Left kidney (tissue), 2 donors: ENCODE results near the gene STAC3. TPM values are rescaled to one million over a fixed set of nuclear protein-coding genes. Genes with fewer than 3 reads are reported as not detected.

Experiments
- DNase-seq: peaks from one replicate; pipeline ENCODE4 v3.0.0-alpha.2; 2013
- polyA plus RNA-seq: library from polyadenylated mRNA; unstranded; fragments of 120-200 nt; gene quantifications from one replicate; pipeline ENCODE4 v1.2.1, GENCODE V29; 2013; ENCODE audit not compliant: insufficient read length

STAC3 gene
- polyA plus RNA-seq, 1 donor: 9.2 TPM

DNA sequence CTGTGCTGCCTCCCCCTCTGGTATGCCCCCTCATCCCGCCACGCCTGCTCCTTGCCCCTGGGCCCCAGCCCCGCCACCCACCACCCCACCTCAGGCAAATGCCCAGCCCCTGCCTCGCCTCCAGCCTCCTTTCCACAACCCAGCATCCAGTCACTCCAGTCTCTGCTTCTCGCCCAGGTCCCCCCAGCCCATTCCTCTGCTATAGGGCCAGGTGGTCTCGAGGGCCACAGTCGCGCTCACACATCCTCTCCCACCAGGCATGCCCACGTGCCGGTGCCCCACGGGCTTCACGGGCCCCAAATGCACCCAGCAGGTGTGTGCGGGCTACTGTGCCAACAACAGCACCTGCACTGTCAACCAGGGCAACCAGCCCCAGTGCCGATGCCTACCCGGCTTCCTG lies 40.5 kb downstream of the STAC3 start:
- no peak for DNase-seq

DNA sequence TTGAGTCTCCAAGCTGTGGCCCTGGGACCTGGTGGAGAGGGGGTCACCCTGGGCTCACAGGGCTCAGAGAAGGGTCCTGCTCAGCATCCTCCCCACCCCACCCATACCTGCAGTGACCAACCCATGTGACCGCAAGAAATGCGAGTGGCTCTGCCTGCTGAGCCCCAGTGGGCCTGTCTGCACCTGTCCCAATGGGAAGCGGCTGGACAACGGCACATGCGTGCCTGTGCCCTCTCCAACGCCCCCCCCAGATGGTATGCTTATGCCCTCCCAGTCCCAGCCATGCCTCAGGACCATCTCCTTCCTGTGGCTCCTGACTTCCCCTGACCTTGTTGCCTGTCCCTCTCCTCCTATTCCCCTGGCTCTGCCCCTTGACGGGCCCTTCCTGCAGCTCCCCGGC lies 41.1 kb downstream of the STAC3 start:
- no peak for DNase-seq

DNA sequence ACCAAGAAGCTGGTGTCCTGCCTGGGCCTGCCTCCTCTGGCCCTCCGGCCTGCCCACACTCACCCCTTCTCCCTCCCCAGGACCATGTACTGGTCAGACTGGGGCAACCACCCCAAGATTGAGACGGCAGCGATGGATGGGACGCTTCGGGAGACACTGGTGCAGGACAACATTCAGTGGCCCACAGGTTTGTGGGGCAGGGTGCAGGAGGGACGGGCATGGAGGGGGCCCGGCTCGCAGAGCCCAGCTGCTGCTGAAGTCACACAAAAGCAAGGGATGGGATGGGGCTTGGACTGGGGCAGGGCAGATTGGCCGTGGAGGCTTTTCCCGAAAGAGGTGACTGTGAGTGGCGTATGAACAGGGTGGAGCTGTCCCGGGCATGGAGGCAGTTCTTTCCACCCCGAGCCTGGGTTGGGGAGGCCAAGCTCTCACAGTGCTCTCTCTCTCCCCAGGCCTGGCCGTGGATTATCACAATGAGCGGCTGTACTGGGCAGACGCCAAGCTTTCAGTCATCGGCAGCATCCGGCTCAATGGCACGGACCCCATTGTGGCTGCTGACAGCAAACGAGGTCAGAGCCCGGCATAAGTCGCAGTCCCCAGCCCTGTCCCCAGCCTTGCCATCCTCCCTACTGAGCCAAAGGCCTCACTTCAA lies 42.2 kb downstream of the STAC3 start:
- DNase-seq: no peak

DNA sequence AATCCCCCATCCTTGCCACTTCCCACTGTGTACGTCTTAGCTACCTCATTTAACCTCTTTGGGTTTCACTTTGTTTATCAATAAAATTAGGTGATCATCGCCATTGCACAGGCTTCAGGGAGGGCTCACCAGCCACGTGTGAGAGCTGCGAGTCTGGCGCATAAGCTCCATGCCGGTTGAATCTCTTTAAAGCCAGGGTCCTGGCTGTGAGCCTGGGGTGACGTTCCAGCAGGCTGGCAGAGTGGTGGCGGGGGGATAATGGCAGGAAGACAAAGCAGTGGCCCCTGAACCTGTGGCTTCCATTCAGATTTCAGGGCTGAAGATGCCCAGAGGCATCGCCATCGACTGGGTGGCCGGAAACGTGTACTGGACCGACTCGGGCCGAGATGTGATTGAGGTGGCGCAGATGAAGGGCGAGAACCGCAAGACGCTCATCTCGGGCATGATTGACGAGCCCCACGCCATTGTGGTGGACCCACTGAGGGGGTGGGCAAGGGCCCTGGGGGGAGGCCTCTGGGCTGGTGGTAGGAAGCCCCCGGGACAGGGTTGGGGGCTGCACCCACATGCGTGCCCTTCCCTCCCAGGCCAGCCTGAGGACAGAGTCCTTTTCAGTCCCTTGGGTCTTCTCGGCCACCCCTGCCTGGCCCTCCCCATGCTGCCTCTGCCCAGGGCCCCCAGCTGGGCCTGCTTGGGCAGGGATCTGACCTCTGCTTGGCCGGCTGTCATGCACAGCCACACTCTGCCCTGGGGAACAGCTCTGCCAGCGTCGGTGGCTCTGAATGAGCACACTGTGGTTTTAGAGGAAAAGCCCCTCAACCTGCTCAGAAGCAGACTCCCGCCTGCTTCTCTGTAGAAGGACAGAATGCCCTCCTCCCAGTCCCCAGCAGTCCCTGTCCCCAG lies 43.0 kb downstream of the STAC3 start:
- DNase-seq: no peak

DNA sequence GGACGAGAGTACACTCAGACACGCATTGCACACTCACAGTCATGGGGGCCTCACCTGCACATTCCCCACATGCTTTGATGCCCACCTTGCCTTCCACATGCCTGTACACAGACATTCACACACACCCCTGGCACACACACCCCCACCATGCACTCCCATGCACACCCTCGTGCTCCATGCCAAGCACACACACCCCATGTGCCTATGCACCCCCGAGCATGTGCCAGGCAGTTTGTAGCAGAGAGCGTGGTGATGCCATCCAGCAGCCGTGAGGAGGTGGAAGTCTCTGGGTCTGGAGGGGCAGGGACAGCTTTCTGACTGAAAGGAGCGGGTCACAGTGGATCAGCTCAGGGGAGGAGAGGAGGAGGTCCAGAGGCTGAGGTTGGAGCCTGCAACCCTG lies 45.1 kb downstream of the STAC3 start:
- DNase-seq: no peak

DNA sequence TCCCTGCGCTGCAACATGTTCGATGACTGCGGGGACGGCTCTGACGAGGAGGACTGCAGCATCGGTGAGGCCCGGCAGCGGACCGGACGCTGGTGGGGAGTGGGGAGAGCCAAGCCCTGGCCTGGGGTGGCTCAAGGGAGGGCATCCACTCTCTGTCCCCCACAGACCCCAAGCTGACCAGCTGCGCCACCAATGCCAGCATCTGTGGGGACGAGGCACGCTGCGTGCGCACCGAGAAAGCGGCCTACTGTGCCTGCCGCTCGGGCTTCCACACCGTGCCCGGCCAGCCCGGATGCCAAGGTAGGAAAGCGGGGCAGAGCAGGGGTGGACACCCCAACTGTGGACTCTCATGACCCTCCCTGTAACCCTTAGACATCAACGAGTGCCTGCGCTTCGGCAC lies 45.8 kb downstream of the STAC3 start:
- DNase-seq: no peak

DNA sequence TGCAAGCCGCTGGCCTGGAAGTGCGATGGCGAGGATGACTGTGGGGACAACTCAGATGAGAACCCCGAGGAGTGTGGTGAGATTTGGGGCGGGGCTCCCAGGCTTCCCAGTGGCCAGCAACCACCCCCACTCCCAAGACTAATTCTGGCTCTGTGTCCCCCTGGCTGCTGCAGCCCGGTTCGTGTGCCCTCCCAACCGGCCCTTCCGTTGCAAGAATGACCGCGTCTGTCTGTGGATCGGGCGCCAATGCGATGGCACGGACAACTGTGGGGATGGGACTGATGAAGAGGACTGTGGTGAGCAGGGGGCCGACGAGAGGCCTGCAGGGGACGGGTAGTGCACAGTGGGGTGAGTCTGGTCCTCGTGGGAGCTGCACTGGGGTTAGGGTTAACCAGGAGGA lies 46.5 kb downstream of the STAC3 start:
- no peak for DNase-seq

DNA sequence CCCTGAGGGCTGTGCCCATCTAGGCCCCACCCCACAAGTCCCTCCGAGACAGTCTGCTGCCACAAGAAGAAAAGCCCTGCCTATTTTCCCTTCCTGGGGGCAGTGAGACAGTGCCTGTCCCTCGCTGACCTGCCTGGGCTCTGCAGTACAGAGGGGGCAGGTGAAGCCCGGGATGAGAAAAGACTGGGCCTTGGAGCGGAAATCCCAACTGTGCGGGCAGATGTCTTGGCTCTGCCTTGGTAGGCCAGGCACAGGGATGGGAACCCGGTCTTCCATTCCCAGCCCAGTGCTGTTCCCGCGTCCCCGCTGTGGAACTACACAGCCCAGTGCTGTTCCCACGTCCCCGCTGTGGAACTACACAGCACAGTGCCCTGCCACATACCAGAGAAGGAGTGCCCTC lies 47.2 kb downstream of the STAC3 start:
- no peak for DNase-seq

DNA sequence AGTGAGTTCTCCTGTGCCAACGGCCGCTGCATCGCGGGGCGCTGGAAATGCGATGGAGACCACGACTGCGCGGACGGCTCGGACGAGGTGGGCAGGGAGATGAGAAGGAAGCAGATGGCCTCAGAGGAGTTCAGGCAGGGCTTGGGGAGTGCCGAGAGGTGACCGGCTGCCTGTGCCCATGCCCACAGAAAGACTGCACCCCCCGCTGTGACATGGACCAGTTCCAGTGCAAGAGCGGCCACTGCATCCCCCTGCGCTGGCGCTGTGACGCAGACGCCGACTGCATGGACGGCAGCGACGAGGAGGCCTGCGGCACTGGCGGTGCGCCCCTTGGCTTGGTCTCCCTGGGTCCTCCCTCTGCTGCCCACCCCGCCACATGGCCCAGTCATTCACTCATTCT lies 47.8 kb downstream of the STAC3 start:
- no peak for DNase-seq

DNA sequence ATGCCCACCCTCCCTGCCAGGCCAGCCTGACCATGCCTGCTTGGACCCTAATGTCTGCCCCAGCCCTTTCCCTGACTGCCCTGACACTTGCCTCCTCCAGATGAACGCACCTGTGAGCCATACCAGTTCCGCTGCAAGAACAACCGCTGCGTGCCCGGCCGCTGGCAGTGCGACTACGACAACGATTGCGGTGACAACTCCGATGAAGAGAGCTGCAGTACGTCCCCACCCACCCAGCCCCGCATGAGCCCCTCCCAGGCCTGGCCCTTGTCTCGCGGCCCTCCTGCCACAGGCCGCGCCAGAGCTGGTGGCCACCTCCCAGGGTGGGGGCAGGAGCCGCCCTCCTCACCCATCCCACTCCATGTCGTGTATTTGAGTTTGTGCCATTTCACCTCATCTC lies 48.7 kb downstream of the STAC3 start:
- DNase-seq: no peak

DNA sequence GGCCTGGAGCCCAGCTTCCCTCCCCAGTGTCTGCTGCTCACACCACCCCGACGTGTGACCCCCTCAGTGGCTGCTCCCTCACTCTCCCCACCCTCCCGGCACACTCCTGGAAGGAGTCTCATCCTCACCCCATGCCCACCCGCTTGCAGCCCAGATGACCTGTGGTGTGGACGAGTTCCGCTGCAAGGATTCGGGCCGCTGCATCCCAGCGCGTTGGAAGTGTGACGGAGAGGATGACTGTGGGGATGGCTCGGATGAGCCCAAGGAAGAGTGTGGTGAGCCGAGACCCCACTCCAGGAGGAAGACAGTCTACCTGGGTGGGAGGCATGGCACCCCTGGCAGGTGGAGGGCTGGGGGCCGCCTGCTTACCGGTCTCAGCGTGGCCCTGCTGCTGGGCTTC lies 49.4 kb downstream of the STAC3 start:
- DNase-seq: no peak

DNA sequence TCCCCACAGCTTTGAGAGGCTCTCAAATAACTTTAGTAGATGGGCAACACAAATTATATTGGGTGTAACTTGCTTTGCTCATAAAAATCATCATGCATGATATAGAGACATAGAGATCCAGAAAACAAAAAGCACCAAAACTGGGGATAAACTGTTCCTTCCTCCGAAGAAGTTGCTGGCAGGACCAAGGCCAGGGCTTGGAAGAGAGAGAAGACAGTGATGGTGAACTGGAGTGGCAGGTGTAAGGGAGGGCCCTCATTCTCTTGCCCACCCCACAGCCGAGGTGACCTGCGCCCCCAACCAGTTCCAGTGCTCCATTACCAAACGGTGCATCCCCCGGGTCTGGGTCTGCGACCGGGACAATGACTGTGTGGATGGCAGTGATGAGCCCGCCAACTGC lies 49.8 kb downstream of the STAC3 start:
- DNase-seq: no peak

DNA sequence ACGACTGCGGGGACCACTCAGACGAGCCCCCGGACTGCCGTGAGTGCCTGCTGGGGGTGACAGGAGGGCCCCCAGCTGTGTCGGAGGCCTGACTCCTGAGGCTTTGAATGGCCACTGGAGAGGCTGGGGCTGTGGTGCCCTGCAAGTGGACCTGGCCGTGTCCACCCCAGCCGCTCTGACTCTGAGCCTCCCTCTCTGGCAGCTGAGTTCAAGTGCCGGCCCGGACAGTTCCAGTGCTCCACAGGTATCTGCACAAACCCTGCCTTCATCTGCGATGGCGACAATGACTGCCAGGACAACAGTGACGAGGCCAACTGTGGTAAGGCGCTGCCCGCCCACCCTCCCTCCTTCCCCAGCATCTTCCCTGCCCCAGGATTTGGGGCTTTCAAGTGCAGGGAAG lies 50.5 kb downstream of the STAC3 start:
- DNase-seq: no peak

DNA sequence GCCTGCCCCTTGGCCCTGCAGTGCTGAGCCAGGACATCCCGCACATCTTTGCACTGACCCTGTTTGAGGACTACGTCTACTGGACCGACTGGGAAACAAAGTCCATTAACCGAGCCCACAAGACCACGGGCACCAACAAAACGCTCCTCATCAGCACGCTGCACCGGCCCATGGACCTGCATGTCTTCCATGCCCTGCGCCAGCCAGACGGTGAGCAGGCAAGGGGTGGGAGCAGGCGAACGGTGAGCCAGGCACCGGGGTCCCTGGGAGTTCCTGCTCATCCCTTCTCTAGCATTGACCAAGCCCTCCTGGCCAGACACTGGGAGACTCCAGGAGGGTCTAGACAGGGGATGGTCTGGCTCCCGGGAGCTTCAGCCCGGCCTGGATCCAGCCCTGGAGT lies 51.8 kb downstream of the STAC3 start:
- DNase-seq: no peak

DNA sequence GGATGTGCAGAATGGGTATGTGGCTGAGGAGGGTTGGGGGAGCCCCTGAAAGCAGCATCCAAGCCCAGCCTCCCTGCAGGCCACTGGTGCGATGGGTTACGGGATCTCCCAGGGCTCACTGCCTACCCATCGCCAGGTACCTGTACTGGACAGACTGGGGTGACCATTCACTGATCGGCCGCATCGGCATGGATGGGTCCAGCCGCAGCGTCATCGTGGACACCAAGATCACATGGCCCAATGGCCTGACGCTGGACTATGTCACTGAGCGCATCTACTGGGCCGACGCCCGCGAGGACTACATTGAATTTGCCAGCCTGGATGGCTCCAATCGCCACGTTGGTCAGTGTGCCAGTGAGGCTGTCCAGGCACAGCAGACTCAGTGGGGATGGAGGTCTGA lies 52.7 kb downstream of the STAC3 start:
- DNase-seq: no peak

DNA sequence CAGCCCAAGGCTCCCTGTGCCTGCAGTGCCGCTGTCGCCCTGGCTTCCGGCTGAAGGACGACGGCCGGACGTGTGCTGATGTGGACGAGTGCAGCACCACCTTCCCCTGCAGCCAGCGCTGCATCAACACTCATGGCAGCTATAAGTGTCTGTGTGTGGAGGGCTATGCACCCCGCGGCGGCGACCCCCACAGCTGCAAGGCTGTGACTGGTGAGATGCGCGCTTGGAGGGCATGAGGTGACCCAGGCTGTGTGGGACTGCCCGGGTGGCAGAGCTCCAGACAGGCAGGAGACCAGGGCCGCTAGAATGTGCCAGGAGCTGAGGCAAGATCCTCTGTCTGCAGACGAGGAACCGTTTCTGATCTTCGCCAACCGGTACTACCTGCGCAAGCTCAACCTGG lies 54.0 kb downstream of the STAC3 start:
- no peak for DNase-seq

DNA sequence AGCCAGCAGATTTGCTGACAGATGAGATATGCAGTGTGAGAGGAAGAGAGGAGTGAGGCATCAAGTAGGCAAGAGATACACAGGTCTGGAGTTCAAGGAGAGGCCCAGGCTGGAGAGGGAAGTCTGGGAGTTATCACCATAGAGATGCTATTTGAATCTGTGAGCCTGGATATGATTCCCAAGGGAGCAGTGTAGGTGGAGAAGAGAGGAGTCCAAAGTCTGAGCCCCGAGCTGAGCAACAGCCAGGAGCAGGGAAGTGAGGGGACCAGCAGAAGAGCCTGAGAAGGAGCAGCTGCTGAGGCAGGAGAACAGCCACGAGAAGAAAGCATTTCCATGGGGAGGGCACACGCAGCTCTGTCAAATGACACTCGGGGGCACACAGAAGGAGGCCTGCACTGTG lies 54.5 kb downstream of the STAC3 start:
- no peak for DNase-seq

DNA sequence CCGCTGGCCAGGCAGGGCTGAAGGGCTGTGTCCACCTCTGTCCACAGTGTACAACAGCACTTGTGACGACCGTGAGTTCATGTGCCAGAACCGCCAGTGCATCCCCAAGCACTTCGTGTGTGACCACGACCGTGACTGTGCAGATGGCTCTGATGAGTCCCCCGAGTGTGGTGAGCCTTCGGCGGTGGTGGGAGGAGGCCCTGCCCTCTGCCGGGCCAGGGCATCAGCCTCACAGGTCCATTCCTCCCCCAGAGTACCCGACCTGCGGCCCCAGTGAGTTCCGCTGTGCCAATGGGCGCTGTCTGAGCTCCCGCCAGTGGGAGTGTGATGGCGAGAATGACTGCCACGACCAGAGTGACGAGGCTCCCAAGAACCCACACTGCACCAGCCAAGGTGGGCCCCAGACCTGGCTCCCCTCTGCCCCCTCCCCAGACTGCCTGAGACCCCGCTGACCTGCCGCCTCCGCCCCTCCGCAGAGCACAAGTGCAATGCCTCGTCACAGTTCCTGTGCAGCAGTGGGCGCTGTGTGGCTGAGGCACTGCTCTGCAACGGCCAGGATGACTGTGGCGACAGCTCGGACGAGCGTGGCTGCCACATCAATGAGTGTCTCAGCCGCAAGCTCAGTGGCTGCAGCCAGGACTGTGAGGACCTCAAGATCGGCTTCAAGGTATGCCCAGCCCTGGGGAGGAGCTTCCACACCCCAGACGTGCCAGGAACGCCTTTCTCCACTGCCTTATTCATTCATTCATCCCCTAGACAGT lies 55.2 kb downstream of the STAC3 start:
- no peak for DNase-seq

DNA sequence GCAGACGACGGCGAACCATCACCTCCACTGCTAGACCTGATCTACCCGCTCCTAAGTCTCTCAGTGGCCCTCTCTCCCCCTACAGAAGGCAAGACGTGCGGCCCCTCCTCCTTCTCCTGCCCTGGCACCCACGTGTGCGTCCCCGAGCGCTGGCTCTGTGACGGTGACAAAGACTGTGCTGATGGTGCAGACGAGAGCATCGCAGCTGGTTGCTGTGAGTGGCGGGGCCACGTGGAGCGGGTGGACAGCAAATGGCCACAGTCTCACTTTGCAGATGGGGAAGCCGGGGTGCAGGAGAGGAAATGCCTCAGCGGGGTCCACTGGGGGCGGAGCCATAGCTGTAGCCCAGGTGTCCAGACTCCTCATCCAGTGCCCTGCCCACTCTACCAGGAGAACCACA lies 55.8 kb downstream of the STAC3 start:
- no peak for DNase-seq

DNA sequence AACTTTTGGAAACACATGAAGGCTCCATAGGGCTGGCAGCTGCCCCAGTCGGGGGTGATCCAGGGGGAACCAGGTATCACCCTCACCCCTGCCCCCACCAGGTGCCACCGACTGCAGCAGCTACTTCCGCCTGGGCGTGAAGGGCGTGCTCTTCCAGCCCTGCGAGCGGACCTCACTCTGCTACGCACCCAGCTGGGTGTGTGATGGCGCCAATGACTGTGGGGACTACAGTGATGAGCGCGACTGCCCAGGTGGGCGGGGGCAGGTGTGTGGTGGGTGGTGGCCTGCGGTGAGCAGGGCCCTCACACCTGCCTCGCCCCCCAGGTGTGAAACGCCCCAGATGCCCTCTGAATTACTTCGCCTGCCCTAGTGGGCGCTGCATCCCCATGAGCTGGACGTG lies 56.7 kb downstream of the STAC3 start:
- DNase-seq: no peak

DNA sequence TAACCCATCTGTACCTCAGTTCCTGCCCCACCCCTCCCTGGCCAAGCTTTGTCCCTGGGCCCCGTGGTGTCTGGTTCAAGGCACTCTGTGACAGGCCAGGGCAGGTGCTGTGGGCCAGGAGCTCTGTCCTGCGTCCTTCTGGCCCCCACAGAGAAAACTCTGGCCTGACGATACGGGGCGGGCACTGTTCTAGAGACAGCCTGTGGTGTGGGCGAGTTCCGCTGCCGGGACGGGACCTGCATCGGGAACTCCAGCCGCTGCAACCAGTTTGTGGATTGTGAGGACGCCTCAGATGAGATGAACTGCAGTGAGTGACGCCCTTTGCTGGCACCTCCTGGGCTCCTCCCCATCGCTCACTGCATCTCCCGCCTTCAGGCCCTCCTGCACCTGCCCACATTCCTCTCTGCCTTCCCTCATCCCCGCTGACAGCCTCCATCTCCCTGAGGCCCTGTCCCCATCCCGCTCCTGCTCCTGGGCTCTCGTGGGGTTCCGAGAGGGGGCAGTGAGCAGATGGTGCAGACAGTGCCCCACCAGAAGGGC lies 57.2 kb downstream of the STAC3 start:
- DNase-seq: no peak
